B cell (primary cell): Measurements from ENCODE around the gene TUBA4A.

Source experiments
- EZH2 ChIP-seq: IDR thresholded peaks from 2 replicates; pipeline ENCODE4 v1.6.1; 2012; ENCODE audit warnings: borderline replicate concordance, low read depth, mild to moderate bottlenecking, moderate library complexity, low read length; ENCODE audit not compliant: insufficient read depth, poor library complexity, severe bottlenecking
- TF ChIP-seq, protein P1 (sequence below): fragments of 200-600 bp; IDR thresholded peaks from one replicate; pipeline ENCODE4 v1.8.0; 2022; ENCODE audit warnings: antibody characterized with exemption, mild to moderate bottlenecking

DNA sequence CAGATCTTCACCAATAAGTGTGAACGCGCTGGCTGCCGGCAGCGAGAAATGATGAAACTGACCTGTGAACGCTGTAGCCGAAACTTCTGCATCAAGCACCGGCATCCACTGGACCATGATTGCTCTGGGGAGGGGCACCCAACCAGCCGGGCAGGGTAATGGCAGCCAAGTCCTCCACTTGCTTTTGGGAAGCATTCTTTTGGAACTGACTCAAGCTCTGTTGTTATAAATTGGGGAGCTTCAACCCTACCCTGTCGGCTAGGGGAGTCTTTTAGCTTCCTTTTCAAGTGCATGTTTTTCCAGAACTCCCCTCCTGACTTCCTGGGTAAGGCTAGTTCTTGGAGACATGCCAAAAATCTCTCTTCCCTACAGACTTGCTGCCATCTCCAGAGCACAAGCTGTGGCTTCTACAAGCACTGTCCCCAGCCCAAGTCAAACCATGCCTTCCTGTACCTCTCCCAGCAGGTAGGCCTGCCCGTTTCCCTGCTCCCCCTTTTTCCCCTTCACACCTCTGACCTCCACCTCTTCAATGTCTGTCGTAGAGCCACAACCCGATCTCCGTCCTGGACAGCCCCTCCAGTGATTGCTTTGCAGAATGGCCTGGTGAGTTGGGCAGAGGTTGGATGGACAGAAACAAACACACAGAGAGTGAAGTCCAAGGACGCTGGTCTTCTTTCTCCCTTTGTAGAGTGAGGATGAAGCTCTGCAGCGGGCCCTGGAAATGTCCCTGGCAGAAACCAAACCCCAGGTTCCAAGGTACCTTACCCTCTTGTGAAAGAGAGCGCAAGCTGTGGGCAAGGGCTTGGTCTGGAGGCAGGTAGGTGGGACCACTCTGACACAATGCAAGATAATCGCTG is 45.6 kb downstream of the TUBA4A start:
- TF ChIP-seq, protein P1, sequence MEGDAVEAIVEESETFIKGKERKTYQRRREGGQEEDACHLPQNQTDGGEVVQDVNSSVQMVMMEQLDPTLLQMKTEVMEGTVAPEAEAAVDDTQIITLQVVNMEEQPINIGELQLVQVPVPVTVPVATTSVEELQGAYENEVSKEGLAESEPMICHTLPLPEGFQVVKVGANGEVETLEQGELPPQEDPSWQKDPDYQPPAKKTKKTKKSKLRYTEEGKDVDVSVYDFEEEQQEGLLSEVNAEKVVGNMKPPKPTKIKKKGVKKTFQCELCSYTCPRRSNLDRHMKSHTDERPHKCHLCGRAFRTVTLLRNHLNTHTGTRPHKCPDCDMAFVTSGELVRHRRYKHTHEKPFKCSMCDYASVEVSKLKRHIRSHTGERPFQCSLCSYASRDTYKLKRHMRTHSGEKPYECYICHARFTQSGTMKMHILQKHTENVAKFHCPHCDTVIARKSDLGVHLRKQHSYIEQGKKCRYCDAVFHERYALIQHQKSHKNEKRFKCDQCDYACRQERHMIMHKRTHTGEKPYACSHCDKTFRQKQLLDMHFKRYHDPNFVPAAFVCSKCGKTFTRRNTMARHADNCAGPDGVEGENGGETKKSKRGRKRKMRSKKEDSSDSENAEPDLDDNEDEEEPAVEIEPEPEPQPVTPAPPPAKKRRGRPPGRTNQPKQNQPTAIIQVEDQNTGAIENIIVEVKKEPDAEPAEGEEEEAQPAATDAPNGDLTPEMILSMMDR, result no peak
- TF ChIP-seq EZH2, result no peak
